ENCODE measurements around the gene TGFBR1.

Gene TGFBR1

GRCh38 chr9:99104459-99105151, at the start of gene TGFBR1:
TSS of gene TGFBR1 (plus strand) at chr9:99105113. CDS start at chr9:99105206, 93 bp downstream.
- peak; percentile 94 to 95 for DNase-seq

GRCh38 chr9:99055384-99055783, 49.5 kb upstream of the TGFBR1 start:
- DNase-seq = no peak

- no peak for DNase-seq
Observed at GRCh38 chr9:99056186-99056585, 48.7 kb upstream of the TGFBR1 start.

DNA sequence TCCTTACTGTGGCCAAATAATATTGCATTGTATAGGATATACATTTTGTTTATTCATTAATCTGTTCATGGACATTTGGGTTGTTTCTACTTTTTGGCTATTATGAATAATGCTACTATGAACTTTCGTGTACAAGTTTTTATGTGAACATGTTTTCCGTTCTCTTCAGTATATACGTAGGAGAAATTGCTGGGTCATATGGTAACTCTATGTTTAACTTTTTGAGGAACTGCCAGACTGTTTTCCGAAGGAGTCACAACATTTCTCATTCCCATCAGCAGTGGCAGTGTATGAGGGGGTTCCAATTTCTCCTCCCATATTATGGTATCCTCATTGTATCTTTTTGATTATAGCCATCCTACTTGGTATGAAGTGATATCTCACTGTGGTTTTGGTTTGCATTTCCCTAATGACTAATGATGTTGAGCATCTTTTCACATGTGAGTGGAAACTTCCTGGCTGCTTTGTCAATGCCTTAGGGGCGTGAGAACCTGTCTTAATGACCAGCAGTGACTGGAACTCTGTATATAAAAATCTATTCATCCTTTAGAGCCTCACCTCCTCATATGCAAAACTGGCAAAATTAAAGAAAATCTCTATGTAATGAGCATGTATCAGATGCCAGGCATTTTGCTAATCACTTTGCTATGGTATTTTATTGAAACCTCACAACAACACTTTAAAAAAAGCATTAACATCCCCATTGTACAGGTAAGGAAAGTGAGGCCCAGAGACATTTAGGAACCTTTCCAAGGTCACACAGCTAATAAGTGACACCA, 47.8 kb upstream of the TGFBR1 start:
- DNase-seq = peak in 1 of 2 donors; percentile 44

DNA sequence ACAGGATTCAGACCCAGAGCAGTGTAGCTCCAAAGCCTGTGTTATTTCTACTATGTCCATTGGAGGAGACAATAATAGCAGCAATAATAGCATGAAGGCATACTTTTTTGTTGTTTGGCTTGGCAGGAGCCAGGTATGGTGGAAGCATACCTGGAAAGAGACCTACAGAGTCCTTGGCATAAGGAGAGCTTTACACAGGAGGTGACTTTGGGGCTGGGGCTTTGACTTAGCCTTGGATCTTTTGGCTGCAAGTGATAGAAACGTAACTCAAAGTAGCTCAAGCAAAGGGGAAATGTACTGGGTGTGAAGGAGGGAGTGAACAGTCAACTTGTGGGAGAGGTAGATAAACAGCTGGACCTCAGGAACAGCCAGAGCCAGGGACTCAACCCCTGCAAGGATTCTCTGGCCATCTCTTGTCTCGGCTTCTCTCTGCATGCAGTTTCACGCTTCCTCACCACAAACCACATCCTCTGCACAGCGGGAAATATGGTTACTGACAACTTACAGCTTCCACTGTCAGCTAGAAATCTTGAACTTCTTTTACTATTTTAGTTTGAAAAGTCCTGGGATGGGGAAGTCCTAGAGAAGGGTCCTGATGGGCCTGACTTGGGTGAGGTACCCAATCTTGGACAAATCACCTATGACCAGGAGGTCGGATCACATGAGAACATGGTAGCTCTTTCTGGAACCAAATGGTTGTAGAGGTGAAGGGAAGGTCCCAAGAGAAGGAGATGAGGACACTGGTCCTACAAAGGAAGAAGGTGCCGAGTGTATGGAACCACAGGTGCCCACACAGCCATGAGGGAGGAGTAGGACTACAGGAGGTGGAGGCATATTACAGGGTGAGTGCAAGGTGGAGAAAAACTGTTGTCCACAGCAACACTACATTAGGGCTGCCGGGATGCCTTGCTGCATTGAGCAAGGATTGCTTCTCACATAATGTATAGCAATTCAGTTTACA, 47.0 kb upstream of the TGFBR1 start:
- peak; percentile 70 to 74 for DNase-seq

DNA sequence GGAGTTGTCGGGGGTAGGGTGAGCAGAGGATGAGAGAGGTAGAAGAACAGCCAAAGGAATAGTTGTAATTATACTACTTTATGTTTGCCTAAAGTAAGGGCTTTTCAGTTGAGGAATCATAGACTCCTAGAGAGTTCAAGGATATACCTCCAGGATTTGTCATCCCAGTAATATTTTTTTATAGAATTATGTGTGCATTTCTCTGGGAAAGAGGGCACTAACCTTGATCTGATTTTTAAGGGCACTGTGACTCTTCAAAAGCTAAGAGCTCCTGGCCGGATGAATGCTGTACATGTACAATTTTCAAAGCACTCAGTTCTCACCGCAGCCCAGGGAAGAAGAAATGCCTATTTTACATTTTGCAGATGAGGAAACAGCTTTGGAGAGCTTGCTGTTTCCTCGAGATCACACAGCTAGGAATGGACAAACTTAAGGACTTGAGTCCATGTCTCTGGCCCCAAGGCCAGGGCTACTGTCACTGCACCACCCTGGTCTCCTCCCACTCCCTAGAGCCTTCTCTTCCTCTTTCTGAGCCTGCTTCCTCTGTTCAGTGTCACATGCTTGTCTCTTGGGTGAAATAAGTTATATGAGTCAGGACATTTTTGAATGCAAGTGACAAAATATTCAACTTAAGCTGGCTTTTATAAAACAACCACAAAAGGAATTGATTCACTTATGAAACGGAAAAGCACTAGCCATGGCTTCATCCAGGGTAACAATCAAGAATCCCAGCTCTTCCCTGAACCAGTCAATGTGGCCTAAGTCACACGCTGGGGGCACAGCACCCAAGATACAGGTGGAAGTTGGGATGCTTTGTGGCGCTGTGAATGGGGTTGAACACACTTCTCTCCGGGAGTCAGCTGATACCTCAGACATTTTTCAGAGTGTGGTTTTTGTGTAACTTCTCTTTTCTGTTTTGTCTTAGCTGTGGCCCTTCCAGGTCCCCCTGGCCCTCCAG, 45.7 kb upstream of the TGFBR1 start:
- peak; percentile 37 to 64 for DNase-seq

DNA sequence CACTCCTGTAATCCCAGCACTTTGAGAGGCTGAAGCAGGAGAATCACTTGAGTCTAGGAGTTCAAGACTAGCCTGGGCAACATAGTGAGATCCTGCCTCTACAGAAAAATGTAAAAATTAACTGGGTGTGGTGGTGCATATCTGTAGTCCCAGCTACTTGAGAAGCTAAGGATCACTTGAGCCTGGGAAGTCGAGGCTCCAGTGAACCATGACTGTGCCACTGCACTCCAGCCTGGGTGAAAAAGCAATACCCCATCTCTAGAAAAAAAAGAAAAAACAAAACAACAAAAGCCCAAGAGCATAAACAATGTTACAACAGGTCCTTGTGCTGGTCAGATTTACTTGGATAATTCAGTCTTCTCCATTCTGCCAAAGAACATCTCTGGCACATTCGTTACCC, 44.3 kb upstream of the TGFBR1 start:
- no peak for DNase-seq

- no peak for DNase-seq
Observed at GRCh38 chr9:99062549-99062948, 42.4 kb upstream of the TGFBR1 start.

DNA sequence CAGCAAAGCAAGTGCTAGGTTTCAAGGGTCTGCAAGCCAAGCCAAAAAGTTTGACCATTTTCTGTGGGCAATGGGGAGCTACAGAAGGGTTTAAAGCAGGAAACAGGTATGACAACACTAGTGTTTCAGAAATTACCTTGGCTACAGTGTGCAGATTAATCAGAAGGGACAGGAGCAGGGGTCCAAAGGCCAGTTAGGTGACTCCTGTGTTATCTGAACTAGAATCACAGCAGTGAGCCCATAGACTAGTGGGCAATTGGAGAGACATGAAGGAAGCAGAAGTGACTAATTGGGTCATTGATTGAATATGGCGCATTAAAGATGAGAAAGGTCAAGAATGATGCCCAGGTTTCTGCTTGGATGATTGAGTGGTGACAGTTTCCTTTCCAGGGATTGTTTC, 41.4 kb upstream of the TGFBR1 start:
- DNase-seq = no peak

- DNase-seq = no peak
Observed at GRCh38 chr9:99066571-99066970, 38.3 kb upstream of the TGFBR1 start.

GRCh38 chr9:99069075-99069474, 35.8 kb upstream of the TGFBR1 start:
- peak in 1 of 2 donors; percentile 16 for DNase-seq

DNA sequence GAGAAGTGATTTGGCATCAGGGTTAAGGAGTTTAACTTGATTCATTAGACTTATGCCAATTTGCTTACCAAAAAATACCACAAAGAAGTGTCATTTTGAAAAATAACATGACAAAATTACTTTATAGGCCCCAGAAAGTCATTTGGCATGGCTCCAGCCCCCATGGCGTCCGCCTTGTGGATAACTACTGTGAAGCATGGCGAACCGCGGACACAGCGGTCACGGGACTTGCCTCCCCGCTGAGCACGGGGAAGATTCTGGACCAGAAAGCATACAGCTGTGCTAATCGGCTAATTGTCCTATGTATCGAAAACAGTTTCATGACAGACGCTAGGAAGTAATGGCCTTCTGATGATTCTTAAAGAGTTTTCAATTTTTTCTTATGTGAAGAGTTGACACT, 35.4 kb upstream of the TGFBR1 start:
- DNase-seq = no peak

DNA sequence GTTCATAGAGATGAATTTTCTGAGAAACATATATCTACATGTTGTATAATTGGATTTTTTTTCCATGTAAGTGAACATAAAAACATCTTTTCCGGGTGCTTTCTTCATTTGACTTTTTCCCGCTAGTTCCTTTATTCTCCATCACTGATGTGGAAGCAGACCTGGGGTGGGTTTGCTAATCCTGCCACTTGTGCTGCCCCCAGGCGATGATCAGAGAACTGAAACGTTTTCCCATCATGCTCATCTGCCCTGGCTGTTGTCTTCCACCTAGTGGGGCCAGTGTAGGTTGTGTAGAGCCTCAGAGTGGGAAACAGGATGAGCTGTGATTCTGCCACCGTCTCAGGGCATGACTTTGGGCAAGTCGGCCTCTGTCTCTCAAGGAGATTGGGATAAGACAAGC, 34.2 kb upstream of the TGFBR1 start:
- no peak for DNase-seq

GRCh38 chr9:99071313-99072039, 33.4 kb upstream of the TGFBR1 start:
- no peak for DNase-seq

- DNase-seq = no peak
Observed at GRCh38 chr9:99072040-99072394, 32.9 kb upstream of the TGFBR1 start.

GRCh38 chr9:99073347-99073746, 31.6 kb upstream of the TGFBR1 start:
- DNase-seq = no peak

DNA sequence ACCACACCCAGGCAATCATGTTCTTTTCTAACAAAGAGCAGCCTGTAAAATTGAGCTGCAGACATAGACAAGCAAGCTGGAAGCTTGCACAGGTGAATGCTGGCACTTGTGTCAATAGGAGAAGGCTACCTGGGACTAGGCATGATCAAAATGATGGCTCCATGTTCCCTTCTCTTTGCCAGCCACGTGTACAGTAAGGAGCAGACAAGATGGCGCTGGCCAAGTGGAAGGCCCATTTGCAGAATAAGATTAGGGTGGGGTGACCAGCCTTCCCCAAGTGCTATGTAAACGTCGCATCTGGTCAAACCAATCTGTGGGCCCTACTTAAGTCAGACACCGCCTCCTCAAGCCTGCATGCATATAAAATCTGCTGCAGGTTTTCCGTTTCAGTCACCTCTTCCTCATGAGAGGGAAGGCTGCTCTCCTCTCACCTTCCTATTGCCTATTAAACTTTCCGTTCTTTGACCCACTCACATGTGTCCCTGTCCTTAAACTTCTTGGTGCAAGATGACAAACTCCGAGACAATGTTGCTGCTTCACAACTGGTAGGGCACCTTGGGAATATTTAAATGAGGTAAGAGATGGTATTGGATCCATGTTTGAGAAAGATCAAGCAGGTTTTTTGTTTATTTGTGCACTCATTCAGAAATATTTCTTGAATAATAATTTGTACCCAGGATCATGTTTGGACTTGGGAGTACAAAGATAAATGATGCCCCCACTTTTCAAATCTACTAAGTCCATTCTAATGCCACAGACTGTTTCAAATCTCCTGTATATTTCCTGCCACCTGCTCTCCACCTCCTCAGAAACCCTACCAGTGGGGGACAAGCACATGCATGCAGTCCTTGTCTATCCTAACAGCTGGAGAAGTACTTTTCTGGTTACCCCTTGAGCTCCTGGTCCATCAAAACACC, 30.7 kb upstream of the TGFBR1 start:
- no peak for DNase-seq

DNA sequence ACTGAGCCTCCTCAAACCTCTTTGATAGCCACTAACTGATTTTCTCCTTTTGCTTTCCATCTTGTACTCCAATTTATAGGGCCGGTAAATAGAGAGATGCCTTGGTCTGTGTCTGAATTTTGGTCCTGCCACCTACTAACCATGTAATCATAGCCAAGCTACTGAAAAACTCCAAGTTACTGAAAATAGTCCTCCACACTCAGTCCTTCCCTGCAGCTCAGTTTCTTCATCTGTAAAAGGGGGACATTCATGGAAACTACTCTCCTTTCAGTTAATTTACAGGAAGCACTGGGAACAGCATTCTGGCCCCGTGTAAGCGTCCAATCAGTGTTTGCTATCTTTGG, 30.0 kb upstream of the TGFBR1 start:
- no peak for DNase-seq

DNA sequence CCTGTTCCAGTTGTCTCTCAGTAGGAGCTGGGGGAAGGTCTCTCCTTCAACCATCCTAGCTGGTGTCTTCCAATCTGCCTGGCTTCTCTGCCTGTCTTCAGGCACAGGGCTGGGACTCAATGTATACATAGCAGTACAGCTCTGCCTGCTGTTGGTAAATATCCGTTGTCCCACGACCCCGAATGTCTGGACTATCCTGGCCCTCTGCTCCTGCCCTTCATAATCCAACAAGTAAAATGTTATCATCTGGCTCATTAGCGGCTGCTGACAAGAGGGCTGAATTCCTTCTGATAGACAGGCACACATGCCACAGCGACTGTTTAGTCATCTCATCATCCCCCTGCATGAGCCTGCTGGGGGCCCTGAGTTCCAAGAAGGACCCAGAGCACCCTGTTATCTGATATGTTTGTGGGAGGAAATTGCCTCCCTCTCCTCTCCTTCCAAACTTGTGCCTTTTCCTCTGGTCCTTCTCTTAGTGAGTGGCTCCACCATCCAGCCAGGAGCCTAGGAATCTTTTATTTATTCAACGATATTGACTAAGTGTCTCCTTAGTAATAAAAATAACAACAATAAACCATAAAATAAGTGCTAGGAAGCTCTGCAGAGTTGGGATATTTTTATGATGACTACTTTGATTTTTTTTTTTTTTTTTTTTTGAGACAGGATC, 29.5 kb upstream of the TGFBR1 start:
- no peak for DNase-seq

GRCh38 chr9:99076030-99076429, 28.9 kb upstream of the TGFBR1 start:
- no peak for DNase-seq

Measured in CD4-positive, alpha-beta T cell treated with Interleukin-4 for 1 hour (primary cell).